Tongue (tissue), 3 donors: ENCODE results near the gene OSBPL1A. TPM values are rescaled to one million over a fixed set of nuclear protein-coding genes. Genes with fewer than 3 reads are reported as not detected.
A peak's percentile ranks its signal among the peaks of the same experiment; 100 is the strongest.

ENCODE experiments used
- DNase-seq: peaks from one replicate; pipeline ENCODE4 v3.0.0-alpha.2; 2015
- small RNA-seq: library from RNA; depleted of rRNA; stranded (forward); fragments of <200 nt; gene quantifications from one replicate; pipeline ENCODE3, GENCODE V24; 2014; ENCODE audit warnings: low replicate concordance
- total RNA-seq: library from RNA; depleted of rRNA; stranded (reverse); fragments of >200 nt; gene quantifications from one replicate; pipeline ENCODE4 v1.2.3, GENCODE V29; 2014

The OSBPL1A gene
- total RNA-seq, 1 donor from 2014 or later = 85.8 TPM

- DNase-seq = no peak
Measured at GRCh38 chr18:24121625-24122024, 276.0 kb downstream of the OSBPL1A start.

DNA sequence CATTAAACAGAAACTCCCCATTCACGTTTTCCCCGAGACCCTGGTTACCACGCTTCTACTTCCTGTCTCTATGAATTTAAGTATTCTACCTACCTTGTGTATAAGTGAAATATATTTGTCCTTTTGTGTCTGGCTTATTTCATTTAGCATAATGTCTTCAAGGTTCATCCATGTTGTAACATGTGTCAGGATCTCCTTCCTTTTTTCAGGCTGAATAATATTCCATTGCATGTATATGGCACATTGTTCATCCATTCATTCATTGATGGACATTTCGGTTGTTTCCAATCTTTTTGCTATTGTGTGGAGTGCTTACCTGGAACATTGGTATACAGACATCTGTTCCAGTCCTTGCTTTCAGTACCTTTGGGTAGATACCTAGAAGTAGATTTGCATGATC is 276.9 kb downstream of the OSBPL1A start:
- DNase-seq = no peak

DNA sequence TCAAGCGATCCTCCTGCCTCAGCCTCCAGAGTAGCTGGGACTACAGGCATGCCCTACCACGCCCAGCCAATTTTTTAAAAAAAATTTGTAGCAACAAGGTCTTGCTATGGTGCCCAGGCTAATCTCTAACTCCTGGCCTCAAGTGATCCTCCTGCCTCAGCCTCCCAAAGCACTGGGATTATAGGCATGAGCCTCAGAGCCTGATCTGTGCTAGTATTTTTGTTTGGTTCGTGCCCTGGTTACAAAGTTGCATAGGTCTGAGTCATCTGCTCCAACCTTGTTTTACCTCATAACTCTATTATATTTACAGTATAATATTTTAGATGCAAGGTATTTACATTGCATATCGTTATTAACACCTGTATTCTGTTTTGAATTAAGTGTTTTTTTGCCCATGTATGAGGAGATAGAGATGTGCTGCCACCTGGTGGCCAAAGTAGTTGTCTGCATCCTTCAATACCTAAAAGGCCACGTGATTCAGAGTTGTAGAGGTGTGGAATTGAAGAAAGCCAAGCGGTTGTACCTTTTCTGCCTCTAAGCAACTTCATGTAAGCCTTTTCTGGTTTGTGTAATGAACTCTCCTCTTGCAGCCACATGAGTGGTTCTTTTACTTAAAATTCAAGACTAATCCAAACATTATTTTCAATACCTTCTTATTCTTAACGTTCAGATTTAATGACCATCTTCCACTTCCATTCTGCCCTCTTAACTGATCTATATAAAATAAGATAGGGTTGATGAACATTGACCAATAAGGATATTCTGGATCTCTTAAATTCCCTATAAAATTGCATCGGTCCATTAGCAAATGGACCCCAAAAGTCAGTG is 278.7 kb downstream of the OSBPL1A start:
- DNase-seq = peak; percentile 90

- DNase-seq = no peak
Measured at GRCh38 chr18:24115628-24116027, 282.0 kb downstream of the OSBPL1A start.

DNA sequence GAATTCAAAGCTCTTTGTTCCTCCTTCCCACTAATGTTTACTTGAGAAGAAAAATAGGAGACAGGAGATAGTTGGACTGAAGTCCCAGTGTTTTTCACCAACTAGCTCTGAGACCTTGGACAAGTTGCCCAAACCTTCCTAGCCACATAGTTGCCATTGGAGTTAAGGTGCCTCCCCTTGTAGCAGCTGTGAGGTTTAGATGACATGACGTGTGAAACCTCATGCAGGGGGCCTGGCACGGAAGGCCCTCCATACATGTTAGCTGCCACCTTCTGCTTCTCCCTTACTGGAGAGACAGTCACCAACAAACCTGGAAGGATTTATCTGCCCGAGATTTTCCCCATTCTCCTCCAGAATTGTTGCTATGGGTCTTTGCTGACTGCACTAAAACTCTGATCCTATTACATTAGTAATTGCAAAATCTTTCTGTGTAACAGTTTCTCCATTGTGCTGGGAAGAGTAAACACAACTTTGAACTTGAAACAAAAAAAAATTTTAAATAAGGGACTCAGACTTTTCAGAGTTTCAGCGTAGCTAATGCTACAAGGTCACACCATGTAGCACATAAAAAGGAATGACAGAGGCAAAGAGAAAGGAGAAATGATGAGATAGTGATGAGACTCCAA is 282.6 kb downstream of the OSBPL1A start:
- no peak for DNase-seq

DNA sequence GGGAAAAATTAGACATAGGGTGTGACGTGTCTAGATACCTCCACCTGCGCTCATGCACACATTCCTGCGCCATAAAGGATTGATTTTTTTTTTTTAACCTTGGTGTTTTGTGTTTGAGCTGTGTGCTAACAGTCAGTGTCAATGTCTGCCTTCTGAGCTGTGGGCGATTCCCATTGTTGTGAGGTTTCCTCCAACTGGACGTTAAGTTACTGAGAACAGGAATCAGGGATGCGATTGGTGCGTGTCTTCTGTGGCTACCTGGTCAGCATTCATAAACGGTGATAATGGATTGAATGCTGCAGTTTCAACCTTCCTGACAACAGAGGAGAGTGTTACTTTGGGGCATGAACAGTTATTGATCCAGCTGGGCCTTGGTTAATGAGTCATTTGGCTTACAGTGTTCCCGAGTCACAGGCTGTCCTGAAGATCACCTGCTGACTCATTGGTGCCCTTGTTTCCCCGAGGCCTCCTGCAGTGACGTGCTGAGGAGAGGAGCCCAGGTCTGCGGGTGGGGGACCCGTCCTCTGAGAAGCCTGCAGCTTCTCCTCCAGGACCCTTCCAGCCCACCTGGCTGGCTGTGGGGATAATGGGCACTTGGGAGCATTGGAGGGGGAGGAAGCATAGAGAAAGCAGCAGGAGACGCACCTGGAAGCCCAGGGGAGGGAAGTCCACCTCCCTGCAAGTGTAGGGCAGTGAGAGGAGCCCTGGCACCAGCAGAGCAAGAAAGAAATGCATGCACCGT is 284.6 kb downstream of the OSBPL1A start:
- DNase-seq = no peak

DNA sequence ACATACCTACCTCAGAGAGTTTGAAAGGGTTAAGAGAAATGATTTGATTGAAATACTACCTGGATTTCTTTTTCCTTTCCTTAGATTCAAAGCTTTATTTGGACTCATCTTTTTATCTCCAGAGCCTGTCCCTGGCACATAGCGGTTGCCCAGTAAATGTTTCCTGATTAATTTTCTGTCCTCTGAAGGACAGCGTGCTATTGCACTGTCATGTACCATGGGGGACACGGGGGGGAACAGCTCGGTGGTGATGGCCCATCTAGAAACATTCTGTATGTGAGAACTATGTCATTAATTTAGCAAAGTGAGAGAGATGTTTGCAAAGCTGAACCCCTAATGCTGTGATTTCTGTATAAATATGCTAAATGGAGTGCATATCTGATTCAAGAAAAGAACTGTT is 285.2 kb downstream of the OSBPL1A start:
- no peak for DNase-seq

Small RNA genes within 50 kb of the gene (small RNA-seq; reads per million reads assigned to genes)
- not detected for gene MIR320C2
- not detected for gene RF00017
- not detected for gene RF00019
- 0.05 reads per million for gene RNA5SP452
- gene RNU5A-6P = 3.3 reads per million, percentile 91 among the genes with 10 or more reads in this experiment
- gene RNU6-435P = not detected

Other genes with a start within 250 kb of the OSBPL1A start
- 40.8 TPM for gene IMPACT, start 28.8 kb upstream of the OSBPL1A start, total RNA-seq
- 0.21 TPM for gene HRH4, start 62.8 kb upstream of the OSBPL1A start, total RNA-seq